ENCODE data around the gene LRCH1.

Gene LRCH1

DNA sequence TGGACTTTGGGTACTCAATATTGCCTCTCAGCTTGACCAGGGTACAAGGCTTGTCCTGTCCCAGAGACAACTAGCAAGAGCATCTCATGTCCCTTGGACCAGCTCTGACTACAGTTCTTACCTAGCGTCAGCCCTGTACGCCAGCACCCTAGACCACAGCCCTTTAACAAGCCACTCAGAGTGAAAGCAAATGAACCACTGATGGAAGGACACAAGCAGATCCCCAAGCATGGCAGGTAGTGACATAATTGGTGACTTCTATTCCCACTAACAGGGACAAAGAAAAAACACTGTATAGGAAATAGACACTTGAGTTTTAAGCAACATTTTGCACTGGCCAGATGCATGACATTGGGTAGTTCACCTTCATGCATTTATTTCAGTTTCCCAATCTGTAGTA, 8.8 kb upstream of the LRCH1 start:
- no peak for DNase-seq (ENCODE audit: low read depth in 2 of 2)
- H3K4me3 ChIP-seq (replicated peaks in 1 of 2; ENCODE audit: low read depth in 2 of 2, low read length in 2 of 2) = no peak overlapping the region
- TF ChIP-seq, protein P1, sequence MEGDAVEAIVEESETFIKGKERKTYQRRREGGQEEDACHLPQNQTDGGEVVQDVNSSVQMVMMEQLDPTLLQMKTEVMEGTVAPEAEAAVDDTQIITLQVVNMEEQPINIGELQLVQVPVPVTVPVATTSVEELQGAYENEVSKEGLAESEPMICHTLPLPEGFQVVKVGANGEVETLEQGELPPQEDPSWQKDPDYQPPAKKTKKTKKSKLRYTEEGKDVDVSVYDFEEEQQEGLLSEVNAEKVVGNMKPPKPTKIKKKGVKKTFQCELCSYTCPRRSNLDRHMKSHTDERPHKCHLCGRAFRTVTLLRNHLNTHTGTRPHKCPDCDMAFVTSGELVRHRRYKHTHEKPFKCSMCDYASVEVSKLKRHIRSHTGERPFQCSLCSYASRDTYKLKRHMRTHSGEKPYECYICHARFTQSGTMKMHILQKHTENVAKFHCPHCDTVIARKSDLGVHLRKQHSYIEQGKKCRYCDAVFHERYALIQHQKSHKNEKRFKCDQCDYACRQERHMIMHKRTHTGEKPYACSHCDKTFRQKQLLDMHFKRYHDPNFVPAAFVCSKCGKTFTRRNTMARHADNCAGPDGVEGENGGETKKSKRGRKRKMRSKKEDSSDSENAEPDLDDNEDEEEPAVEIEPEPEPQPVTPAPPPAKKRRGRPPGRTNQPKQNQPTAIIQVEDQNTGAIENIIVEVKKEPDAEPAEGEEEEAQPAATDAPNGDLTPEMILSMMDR (IDR thresholded peaks at IDR 0.05; ENCODE audit: low read depth, low read length) = no peak

DNA sequence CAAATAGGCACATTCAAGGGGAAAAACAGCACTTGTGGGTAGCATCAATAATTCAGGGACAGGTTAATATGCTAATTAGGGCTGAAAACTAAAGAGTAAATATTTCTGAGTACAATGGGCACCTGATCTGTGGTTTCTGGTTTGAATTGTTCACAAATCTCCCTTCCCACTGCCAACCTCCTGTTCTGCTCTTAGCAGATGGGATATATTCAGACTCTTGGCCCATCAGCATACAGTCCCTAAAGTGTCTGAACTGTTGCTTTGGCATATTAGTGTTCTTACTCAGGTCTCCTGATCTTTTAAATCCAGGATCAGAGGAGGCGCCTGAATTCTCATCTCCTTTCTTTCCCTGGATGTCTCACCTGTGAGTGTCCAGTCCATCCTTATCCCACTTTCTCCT, 8.2 kb upstream of the LRCH1 start:
- TF ChIP-seq, protein P1 (IDR thresholded peaks at IDR 0.05; ENCODE audit: low read depth, low read length) = no peak
- no peak for DNase-seq (ENCODE audit: low read depth in 2 of 2)
- no peak overlapping the region for H3K4me3 ChIP-seq (replicated peaks in 1 of 2; ENCODE audit: low read depth in 2 of 2, low read length in 2 of 2)

DNA sequence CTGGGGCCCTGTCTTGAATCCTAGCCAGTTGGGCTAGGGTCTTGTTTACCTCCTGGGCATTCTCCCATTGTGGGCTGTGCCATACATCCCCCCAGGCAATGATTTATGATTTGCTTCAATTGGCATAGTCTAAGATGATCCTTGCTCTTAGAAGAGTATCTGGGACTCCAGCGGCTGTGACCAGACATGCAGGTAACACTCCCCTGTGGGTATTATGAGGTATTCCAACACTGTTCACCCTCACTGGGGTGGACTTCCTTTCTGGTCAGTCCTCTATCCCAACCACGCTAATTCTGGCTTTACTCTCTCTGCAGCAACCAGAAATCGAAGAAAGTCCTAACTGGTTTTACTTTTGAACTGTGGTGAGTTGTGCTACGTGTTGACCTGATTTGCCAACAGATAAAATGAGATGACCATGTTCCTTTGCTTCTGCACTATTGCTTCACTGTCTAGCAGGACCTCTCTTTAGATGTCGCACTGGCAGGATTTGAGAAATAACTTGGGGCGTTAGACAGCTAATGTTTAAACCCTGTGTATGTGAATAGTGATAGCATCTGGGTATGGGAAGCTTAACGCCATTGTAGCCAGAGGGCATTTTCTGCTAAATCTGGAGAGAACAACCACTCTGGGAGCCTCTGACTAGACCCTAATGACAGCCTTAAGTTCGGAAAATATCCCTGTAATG, 6.7 kb upstream of the LRCH1 start:
- no peak for DNase-seq (ENCODE audit: low read depth in 2 of 2)
- TF ChIP-seq, protein P1 (IDR thresholded peaks at IDR 0.05; ENCODE audit: low read depth, low read length) = no peak
- no peak overlapping the region for H3K4me3 ChIP-seq (replicated peaks in 1 of 2; ENCODE audit: low read depth in 2 of 2, low read length in 2 of 2)

DNA sequence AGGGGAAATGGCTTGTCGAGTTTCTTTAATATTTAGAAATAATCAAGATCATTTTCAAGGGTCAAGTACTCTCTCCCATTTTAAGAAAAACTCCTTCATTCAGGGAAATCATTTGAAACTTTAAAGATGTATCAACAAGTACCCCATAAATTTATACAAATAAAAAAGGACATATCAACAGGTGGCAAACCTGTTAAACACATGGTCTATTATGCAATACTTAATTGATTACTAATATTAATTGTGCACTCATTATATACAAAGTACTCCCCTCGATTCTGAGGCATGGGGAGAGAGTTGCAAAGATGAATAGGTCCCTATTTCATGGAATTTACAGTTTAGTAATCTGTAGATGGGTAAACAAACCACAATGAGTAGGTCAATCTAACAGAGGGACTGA, 2.1 kb upstream of the LRCH1 start:
- TF ChIP-seq, protein P1 (IDR thresholded peaks at IDR 0.05; ENCODE audit: low read depth, low read length) = no peak
- H3K4me3 ChIP-seq (replicated peaks in 1 of 2; ENCODE audit: low read depth in 2 of 2, low read length in 2 of 2) = no peak overlapping the region
- DNase-seq (ENCODE audit: low read depth in 2 of 2) = no peak

DNA sequence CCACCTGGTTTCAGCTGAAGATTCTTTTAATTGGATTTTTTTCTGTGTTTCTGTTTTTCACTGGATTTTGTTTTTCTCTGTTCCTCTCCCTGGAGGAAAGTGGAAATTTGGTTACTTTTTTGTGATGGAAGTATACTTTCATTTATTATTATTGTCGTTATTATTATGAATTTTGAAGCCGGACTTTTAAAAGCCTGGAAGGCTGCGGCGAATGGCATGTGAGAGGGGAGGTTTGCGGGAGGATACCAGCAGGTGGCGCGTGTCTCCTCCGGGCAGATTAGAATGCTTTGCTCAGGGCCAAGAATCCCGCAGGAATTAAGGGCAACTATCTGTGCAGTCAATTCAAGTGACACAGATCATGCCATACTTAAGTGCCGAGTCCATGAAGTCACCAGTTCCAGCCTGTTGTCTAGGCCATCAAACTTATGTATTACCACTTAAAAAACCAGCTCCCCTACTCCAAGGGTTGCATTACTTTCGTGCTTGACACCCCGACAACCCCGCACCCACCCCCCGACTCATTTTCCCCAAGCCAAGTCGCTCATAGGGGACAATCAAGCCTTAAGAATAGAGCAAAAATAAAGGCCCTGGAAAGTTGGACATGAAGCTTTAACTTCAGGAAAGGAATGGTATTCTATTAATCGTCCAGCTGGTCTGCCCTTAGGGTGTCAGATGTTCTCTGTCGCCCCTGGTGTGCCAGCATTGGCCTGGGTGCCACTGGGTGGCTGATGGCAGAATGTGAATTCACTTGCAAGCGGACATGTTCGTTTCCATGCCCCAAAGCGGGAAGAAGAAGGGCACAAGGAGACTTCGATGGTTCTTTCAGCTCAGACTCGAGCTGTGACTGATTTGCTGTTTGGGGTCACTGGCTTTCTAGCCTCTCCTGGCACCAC, 1.3 kb upstream of the LRCH1 start:
- peak; percentile 80 to 82 for DNase-seq (ENCODE audit: low read depth in 2 of 2)
- H3K4me3 ChIP-seq (replicated peaks in 1 of 2; ENCODE audit: low read depth in 2 of 2, low read length in 2 of 2) = peak overlapping the region in 1 of 2 donors; percentile 90
- TF ChIP-seq, protein P1 (IDR thresholded peaks at IDR 0.05; ENCODE audit: low read depth, low read length) = peak; percentile 93

DNA sequence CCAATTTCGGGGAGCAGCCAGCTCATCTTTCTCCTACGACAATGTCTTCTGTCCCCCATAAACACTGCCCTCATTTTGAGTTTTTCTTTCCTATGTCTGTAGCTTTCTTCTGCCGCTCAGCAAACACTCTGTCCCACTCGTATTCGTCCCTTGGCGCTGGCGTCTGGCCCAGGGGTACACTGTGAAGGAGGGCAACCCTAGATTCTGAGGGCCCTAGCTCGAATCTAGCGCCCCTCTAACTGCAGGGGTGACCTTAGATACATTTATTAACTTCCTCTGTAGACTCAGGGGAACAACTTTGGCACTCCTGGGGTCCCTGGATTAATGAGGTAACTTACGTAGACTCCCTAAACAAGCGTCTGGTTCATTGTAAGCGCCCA, 677 bp upstream of the LRCH1 start:
- DNase-seq (ENCODE audit: low read depth in 2 of 2) = no peak
- TF ChIP-seq, protein P1 (IDR thresholded peaks at IDR 0.05; ENCODE audit: low read depth, low read length) = no peak
- peak overlapping the region; percentile 90 to 97 for H3K4me3 ChIP-seq (replicated peaks in 1 of 2; ENCODE audit: low read depth in 2 of 2, low read length in 2 of 2)

Measured in cardiac fibroblast (primary cell).